Natural killer cell (primary cell): ENCODE measurements around the gene CCDC175. TPM values are rescaled to one million over a fixed set of nuclear protein-coding genes. Genes with fewer than 3 reads are reported as not detected.
A peak's percentile ranks its signal among the peaks of the same experiment; 100 is the strongest.

Experiments used
- ATAC-seq, 3 donors: fragments of 150-1000 bp in 2 of 3; fragments of 200-7000 bp in 1 of 3; cut with Tn5 transposase; 1 replicate in 1 of 3; 2 replicates in 2 of 3; pipeline ENCODE4 v1.10.0; 2021; ENCODE audit warnings: mild to moderate bottlenecking in 2 of 3, moderate library complexity in 2 of 3
- DNase-seq, 2 donors: peaks; one replicate each; pipeline versions ENCODE4 v3.0.0 to v3.0.0-alpha.2; 2013 to 2021; ENCODE audit warnings: mixed read lengths in 1 of 2
- H3K27ac ChIP-seq: one replicate; pipeline ENCODE4 v1.5.1; 2013; ENCODE audit warnings: mild to moderate bottlenecking, low read length
- H3K27me3 ChIP-seq: one replicate; pipeline ENCODE4 v1.6.1; 2013; ENCODE audit warnings: low read length; ENCODE audit not compliant: control insufficient read depth, insufficient read depth
- H3K36me3 ChIP-seq: one replicate; pipeline ENCODE4 v1.6.1; 2013; ENCODE audit warnings: low read length; ENCODE audit not compliant: control insufficient read depth, insufficient read depth
- H3K4me1 ChIP-seq: one replicate; pipeline ENCODE4 v1.6.1; 2013; ENCODE audit warnings: low read length; ENCODE audit not compliant: control insufficient read depth, insufficient read depth
- H3K4me3 ChIP-seq: one replicate; pipeline ENCODE4 v1.5.1; 2013; ENCODE audit warnings: low read length
- H3K9me3 ChIP-seq: one replicate; pipeline ENCODE4 v1.6.1; 2013; ENCODE audit warnings: low read length; ENCODE audit not compliant: control insufficient read depth, insufficient read depth
- H3K27ac Mint-ChIP-seq, 2 donors: one replicate each; pipeline ENCODE4 v1.8.0; 2022; ENCODE audit warnings: mild to moderate bottlenecking in 2 of 2, mixed read lengths in 2 of 2, moderate library complexity in 1 of 2
- H3K27me3 Mint-ChIP-seq, 2 donors: one replicate each; pipeline ENCODE4 v1.8.0; 2022; ENCODE audit warnings: low read depth in 2 of 2, mixed read lengths in 2 of 2
- H3K36me3 Mint-ChIP-seq: one replicate; pipeline ENCODE4 v1.8.0; 2022; ENCODE audit warnings: mixed read lengths
- H3K4me1 Mint-ChIP-seq, 2 donors: one replicate each; pipeline ENCODE4 v1.8.0; 2022; ENCODE audit warnings: mixed read lengths in 2 of 2
- H3K4me3 Mint-ChIP-seq: one replicate; pipeline ENCODE4 v1.8.0; 2022; ENCODE audit warnings: mild to moderate bottlenecking, moderate library complexity, mixed read lengths
- H3K9me3 Mint-ChIP-seq, 2 donors: one replicate each; pipeline ENCODE4 v1.8.0; 2022; ENCODE audit warnings: mixed read lengths in 2 of 2
- WGBS: methylation state at CpG from one replicate; pipeline ENCODE4 v1.1.7; 2013; ENCODE audit warnings: missing lambda C conversion rate; ENCODE audit not compliant: insufficient coverage; 5-methylcytosine and 5-hydroxymethylcytosine counted together
- intact Hi-C: fragments of 100-400 bp; cut with micrococcal nuclease; formaldehyde crosslinking; loops from one replicate; pipeline ENCODE4 v1.14.2; 2022
- total RNA-seq, 4 donors: library from RNA; stranded (reverse); fragments of 120-200 nt in 1 of 4; gene quantifications; one replicate each; pipeline versions ENCODE4 v1.2.3 to v1.2.4, GENCODE V29; 2013 to 2022
- TF ChIP-seq, protein P1 (sequence below): fragments of 200-600 bp; IDR thresholded peaks from one replicate; pipeline ENCODE4 v1.8.0; 2022; ENCODE audit warnings: antibody characterized with exemption

CCDC175 gene
- total RNA-seq, 3 donors from 2014 or later (not counting 1 experiment from before 2014, with no cell fraction given), result not detected

DNA sequence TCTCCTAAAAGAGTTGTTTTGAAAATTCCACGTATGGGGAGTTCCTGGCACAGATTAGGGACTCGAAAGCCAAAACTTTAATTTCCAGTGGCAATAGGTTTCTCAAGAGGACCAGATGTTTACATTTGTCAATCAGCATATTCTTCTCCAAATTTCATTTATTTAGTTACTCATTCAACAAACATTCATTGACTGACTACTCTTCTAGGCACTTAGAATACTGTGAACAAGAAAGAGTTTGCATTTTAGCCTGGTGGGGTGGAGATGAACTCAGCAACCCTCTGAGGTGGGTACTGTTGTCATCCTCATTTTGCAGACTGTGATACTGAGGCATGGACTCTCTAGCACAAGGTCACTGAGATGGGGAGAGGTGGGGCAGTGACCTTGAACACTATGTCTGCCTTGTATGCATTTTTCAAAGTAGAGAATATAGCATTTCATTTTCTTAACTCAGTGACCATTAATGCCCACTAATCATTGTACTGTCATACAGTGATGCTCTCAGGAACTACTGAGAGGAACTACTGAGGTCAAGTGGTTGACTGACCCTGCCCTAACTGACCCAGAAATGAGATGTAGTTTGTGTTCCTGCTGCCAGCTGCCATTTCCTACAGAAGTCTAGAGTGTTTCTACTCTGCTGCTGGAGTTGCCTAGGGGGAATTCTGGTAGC lies 94.6 kb downstream of the CCDC175 start:
- peak overlapping the region; percentile 69 to 86 for H3K27ac Mint-ChIP-seq
- H3K9me3 Mint-ChIP-seq, result no peaks in the 10 kb centered on the region
- peaks cover 24% of the 10 kb centered on the region for H3K4me1 ChIP-seq
- no peak for ATAC-seq
- intact Hi-C loops, result loop anchor here (5.0 kb wide), 1 partner anchor 610 kb away; the partner anchor contains the start of gene PCNX4
- peaks cover 3% of the 10 kb centered on the region for H3K36me3 ChIP-seq
- peaks cover 41 to 49% of the 10 kb centered on the region in 2 donors for H3K4me1 Mint-ChIP-seq
- H3K27ac ChIP-seq, result no peak overlapping the region
- no peaks in the 10 kb centered on the region for H3K36me3 Mint-ChIP-seq
- DNase-seq, result no peak
- no peaks in the 10 kb centered on the region for H3K27me3 Mint-ChIP-seq
- no peaks in the 10 kb centered on the region for H3K9me3 ChIP-seq
- TF ChIP-seq, protein P1, sequence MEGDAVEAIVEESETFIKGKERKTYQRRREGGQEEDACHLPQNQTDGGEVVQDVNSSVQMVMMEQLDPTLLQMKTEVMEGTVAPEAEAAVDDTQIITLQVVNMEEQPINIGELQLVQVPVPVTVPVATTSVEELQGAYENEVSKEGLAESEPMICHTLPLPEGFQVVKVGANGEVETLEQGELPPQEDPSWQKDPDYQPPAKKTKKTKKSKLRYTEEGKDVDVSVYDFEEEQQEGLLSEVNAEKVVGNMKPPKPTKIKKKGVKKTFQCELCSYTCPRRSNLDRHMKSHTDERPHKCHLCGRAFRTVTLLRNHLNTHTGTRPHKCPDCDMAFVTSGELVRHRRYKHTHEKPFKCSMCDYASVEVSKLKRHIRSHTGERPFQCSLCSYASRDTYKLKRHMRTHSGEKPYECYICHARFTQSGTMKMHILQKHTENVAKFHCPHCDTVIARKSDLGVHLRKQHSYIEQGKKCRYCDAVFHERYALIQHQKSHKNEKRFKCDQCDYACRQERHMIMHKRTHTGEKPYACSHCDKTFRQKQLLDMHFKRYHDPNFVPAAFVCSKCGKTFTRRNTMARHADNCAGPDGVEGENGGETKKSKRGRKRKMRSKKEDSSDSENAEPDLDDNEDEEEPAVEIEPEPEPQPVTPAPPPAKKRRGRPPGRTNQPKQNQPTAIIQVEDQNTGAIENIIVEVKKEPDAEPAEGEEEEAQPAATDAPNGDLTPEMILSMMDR, result no peak
- no peak overlapping the region for H3K4me3 Mint-ChIP-seq
- WGBS, result 100% methylated on average over 2 of the region's 2 CpGs
- no peak overlapping the region for H3K4me3 ChIP-seq
- no peaks in the 10 kb centered on the region for H3K27me3 ChIP-seq

- TF ChIP-seq, protein P1, result no peak
- no peaks in the 10 kb centered on the region for H3K27me3 Mint-ChIP-seq
- WGBS, result 100% methylated on average over 2 of the region's 2 CpGs
- H3K4me1 Mint-ChIP-seq, result peaks cover 41 to 49% of the 10 kb centered on the region in 2 donors
- no peak overlapping the region for H3K4me3 ChIP-seq
- H3K27me3 ChIP-seq, result no peaks in the 10 kb centered on the region
- H3K36me3 Mint-ChIP-seq, result no peaks in the 10 kb centered on the region
- H3K9me3 ChIP-seq, result no peaks in the 10 kb centered on the region
- H3K27ac ChIP-seq, result no peak overlapping the region
- no peaks in the 10 kb centered on the region for H3K9me3 Mint-ChIP-seq
- DNase-seq (no peak), ATAC-seq (no peak)
- H3K4me3 Mint-ChIP-seq, result no peak overlapping the region
- H3K4me1 ChIP-seq, result peaks cover 24% of the 10 kb centered on the region
- peak overlapping the region in 1 of 2 donors; percentile 37 for H3K27ac Mint-ChIP-seq
- intact Hi-C loops, result loop anchor here (5.0 kb wide), 1 partner anchor 611 kb away; the partner anchor contains the start of gene PCNX4
- H3K36me3 ChIP-seq, result peaks cover 7% of the 10 kb centered on the region
These were observed 95.2 kb downstream of the CCDC175 start for GRCh38 chr14:59481407-59481806.

DNA sequence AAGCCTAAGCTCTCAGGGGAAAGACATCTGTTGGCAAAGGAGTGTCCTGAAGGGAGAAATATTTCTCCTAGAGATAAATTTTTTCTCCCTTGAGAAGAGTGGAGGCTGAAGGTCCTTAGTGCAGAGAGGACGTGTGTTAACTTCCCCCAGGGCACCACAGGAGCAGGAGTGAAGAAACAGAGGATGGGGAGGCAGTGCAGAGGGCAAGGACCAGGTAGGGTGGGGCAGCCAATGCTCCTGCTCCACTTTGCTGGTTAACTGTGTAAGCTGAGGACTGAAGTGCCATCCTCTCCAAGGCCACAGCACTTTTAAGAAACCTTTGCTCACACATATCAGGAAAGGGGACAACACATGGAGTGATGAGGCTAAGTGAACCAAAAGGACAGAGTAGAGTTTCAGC lies 96.4 kb downstream of the CCDC175 start:
- Histone ChIP-seq H3K4me3 (no peak overlapping the region), H3K9me3 (no peaks in the 10 kb centered on the region), H3K27me3 (no peaks in the 10 kb centered on the region), H3K4me1 (peaks cover 19% of the 10 kb centered on the region), H3K36me3 (peaks cover 15% of the 10 kb centered on the region), H3K27ac (no peak overlapping the region)
- Mint-ChIP-seq H3K27me3 (no peaks in the 10 kb centered on the region), H3K4me3 (no peak overlapping the region), H3K36me3 (no peaks in the 10 kb centered on the region), H3K27ac (peak overlapping the region in 1 of 2 donors; percentile 71), H3K4me1 (peaks cover 37 to 39% of the 10 kb centered on the region in 2 donors), H3K9me3 (no peaks in the 10 kb centered on the region)
- intact Hi-C loops, result loop anchor here (5.0 kb wide), 1 partner anchor 612 kb away; the partner anchor contains the start of gene PCNX4
- DNase-seq (no peak), ATAC-seq (no peak)
- TF ChIP-seq, protein P1, result no peak
- 27% methylated on average over 1 of the region's 1 CpG for WGBS
